Measurements from ENCODE around the gene ALKBH3.

Gene ALKBH3

DNA sequence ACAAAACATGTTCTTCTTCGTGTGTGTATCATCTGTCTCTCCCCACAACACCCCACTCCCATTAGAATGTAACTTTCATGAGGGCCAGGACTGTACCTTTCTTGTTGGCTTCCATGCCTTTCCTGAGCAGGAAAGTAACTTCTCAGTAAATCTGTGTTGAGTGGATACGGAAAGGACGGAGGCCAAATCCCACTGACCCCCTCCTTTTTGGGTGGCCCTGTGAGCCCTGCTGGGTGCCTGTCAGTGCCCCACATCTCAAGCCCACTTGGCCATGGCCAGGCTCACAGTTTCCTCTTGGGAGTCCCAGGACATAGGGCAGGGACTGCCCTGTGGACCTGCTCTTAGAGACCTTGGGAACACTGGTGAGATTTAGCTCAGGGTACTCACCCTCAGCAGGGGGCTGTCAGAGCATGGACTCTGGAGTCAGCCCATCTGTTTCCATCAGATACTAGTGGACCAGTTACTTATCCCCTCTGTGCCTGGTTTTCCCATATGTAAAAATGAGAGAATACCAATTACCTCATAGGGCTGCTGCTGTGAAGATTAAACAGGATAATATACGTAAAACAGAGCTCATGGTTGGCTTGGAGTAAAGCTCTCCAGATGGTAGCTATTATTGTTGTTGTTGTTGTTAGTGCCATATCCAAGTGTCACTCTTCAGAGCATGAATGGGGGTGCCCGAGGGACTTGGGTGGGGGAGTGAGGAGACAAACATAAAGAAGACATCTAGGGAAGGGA is 60.8 kb downstream of the ALKBH3 start:
- no peak for DNase-seq (ENCODE audit: low spot score)

DNA sequence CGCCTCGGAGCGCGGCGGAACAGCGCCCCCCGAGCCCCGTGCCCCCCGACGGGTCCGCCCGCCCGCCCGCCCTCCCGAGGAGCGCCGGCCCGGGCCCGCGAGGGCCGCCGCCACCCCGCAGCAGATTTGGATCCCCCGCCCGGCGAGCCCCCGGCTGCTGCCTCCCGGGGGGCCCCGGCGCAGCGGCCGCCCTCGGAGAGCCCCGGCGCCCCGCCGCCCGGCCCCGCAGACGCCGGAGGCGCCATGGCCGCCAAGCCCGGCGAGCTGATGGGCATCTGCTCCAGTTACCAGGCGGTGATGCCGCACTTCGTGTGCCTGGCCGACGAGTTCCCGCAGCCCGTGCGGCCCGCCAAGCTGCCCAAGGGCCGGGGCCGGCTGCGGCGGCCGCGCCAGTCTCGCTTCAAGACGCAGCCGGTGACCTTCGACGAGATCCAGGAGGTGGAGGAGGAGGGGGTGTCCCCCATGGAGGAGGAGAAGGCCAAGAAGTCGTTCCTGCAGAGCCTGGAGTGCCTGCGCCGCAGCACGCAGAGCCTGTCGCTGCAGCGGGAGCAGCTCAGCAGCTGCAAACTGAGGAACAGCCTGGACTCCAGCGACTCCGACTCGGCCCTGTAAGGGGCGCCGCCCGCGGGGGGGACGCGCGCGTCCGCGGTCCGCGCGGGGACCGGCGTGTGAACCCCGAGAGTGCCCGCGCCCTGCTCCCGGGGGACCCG is 62.2 kb downstream of the ALKBH3 start:
- DNase-seq (ENCODE audit: low spot score), result no peak

- no peak for DNase-seq (ENCODE audit: low spot score)
Observed at GRCh38 chr11:43943372-43943930, 62.8 kb downstream of the ALKBH3 start.

GRCh38 chr11:43943931-43944751 is 63.5 kb downstream of the ALKBH3 start:
- DNase-seq (ENCODE audit: low spot score), result no peak

- DNase-seq (ENCODE audit: low spot score), result peak; percentile 46
Observed at GRCh38 chr11:43944761-43945311, 64.2 kb downstream of the ALKBH3 start.

DNA sequence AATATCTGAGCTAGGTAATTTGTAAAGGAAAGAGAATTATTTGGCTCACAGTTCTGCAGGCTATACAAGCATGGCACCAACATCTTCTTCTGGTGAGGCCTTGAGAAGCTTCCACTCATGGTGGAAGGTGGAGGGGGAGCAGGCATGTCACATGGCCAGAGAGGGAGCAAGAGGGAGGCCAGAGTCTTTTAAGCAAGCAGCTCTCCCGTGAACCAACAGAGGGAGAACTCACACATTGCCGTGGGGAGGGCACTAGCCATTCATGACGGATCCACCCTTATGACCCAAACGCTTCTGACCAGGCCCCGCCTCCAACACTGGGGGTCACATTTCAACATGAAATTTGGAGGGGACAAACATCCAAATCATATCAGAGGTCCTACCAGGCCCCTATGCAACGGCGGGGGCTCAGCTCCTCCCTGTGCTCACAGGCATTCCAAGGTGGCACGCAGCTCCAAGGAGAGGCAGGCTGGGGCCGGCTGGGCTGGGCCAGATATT is 66.4 kb downstream of the ALKBH3 start:
- DNase-seq (ENCODE audit: low spot score), result peak; percentile 39

DNA sequence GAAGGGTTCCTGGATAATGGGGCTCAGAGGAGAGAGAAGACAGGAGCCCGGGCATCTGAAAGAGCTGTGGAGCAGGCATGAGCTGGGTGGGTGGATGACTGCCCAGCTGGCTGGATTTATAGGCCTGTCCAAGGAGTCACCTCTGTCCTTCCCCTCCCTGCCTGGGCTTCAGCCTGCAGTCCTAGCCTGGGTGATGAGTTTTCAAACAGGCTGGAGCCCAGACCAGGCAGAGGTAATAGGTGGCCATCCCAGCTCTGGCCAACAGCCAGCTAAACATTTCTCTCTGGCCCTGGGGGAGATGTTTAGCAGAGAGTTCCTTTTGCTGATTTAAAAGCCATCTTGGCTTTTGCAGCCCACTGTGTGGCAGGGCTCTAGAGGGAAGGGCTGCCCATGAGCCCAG is 67.2 kb downstream of the ALKBH3 start:
- no peak for DNase-seq (ENCODE audit: low spot score)

GRCh38 chr11:43948341-43949225 is 68.0 kb downstream of the ALKBH3 start:
- no peak for DNase-seq (ENCODE audit: low spot score)

- DNase-seq (ENCODE audit: low spot score), result no peak
Observed at GRCh38 chr11:43950311-43950855, 69.8 kb downstream of the ALKBH3 start.

DNA sequence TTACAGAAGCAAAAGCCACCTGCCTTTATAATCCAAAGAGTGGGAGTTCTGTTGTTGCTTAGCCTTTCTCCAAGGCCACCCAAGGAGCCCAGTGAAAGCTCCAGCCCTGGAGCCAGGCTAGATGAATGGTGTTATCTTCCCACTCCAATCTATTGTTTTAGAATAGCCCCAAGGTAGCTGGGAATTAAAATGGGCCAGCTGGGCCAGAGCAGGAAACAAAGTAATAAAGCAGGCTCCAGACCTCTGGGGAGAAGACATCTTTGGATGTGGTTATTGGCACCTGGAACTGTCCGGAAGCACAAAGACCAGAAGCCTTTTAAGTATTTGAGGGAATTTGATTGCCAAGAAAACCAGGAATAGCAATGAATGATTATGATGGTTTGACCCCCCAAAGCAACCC is 70.6 kb downstream of the ALKBH3 start:
- DNase-seq (ENCODE audit: low spot score), result no peak

DNA sequence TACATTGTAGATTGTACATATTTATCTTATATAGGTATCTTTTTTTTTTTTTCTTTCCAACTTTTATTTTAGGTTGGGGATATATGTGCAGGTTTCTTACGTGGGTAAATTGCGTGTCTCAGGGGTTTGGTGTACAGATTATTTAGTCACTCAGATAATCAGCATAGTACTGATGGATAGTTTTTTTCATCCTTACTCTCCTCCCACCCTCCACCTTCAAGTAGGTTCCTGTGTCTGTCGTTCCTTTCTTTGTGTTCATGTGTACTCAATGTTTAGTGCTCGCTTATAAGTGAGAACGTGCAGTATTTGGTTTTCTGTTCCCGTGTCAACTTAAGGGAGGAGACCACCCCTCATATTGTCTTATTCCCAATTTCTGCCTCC is 71.4 kb downstream of the ALKBH3 start:
- no peak for DNase-seq (ENCODE audit: low spot score)

- DNase-seq (ENCODE audit: low spot score), result no peak
Observed at GRCh38 chr11:43952401-43953342, 72.0 kb downstream of the ALKBH3 start.

GRCh38 chr11:43953521-43953920 is 72.9 kb downstream of the ALKBH3 start:
- no peak for DNase-seq (ENCODE audit: low spot score)

DNA sequence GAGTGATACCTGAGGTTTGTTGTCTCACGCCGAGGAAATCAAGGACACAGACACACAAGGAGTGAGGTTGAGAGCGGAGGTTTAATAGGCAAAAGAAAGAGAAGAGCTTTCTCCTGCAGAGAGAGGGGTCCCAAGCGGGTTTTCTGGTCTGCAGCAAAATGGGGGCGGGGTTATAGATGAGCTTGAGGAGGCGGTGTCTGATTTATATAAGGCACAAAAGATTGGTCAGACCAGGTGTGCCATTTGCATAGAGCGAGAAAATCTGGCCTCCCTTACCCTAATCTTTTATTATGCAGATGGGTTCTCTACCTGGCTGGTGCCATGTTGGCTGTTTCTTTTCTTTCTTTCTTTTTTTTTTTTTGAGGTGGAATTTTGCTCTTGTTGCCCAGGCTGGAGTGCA is 73.6 kb downstream of the ALKBH3 start:
- no peak for DNase-seq (ENCODE audit: low spot score)

- DNase-seq (ENCODE audit: low spot score), result no peak
Observed at GRCh38 chr11:43955381-43956118, 74.9 kb downstream of the ALKBH3 start.

- no peak for DNase-seq (ENCODE audit: low spot score)
Observed at GRCh38 chr11:43957571-43957970, 76.9 kb downstream of the ALKBH3 start.

DNA sequence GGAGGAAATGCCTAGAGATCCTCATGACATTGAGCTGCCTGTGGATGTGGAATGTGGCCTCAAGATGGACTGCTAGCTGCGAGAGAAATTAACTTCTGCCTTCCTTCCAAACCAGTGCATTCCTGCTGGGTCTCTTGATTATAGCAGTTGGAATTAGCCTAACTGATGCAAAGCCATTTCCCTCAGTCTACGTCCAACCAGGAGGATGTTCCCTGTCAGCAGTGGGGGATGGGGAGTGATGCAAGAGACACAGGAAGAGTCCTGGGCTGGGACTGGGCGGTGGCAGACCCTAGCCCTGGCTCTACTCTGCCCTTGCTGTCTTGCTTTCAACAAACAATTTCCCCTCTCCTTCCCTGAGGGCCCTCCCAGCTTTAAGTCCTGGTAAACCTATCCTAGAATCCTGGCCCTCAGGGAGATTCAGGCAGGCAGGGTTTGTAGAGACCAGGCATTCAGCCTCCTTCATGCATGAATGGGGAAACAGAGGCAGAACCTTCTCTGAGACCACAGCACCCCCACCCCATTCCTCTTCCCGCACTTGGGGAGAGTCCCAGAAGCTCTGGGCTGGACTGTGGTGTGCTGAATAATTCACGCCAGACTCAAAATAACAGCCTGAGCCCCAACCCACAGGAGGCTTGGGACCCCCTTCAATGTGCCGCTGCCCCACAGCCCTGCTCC is 78.8 kb downstream of the ALKBH3 start:
- no peak for DNase-seq (ENCODE audit: low spot score)
